ENCODE measurements around the gene SYTL1.

GRCh38 chr1:27361044-27361402 is 19.2 kb downstream of the SYTL1 start:
- TF ChIP-seq ZBTB7A (IDR thresholded peaks at IDR 0.05; ENCODE audit: low read depth) (no peak), EP300 (IDR thresholded peaks at IDR 0.05; ENCODE audit: borderline replicate concordance) (no peak), REST (IDR thresholded peaks at IDR 0.05; ENCODE audit: low read depth) (no peak)
